HepG2 (cell line): ENCODE measurements around the gene AGR3. TPM values are rescaled to one million over a fixed set of nuclear protein-coding genes. Genes with fewer than 3 reads are reported as not detected.

Experiments
- ATAC-seq: fragments of 200-7000 bp; cut with Tn5 transposase; 3 replicates; pipeline ENCODE4 v1.9.1; 2020; ENCODE audit warnings: mild to moderate bottlenecking, moderate library complexity
- BruUV-seq: library from RNA; stranded (reverse); fragments of 400-500 nt; replicated peaks from 2 replicates; lab custom pipeline; 2021; lab: Mats Ljungman, UMichigan
- CTCF ChIA-PET: fragments of 300-600 bp; formaldehyde crosslinking; extraction: SDS; loops from one replicate; lab custom pipeline; 2021; ENCODE audit warnings: low total read pairs, inconsistent platforms, low intra/inter-chr PET ratio; lab: Yijun Ruan, JAX
- POLR2A ChIA-PET: fragments of 350-600 bp; sonication (Branson Sonifier 250); formaldehyde crosslinking; loops from one replicate; lab custom pipeline; 2020; ENCODE audit warnings: antibody characterized with exemption, inconsistent platforms; lab: Yijun Ruan, JAX
- DNase-seq: peaks from one replicate; pipeline ENCODE4 v3.0.0-alpha.2; 2015; ENCODE audit warnings: low spot score
- FAIRE-seq: peaks from 3 replicates; lab custom pipeline; 2011; peaks lifted over from hg19 to GRCh38; lab: Jason Lieb, UNC
- H2AFZ ChIP-seq: one replicate; pipeline ENCODE4 v1.6.1; 2011; ENCODE audit warnings: low read length, inconsistent platforms
- H3K27ac ChIP-seq: fragments of 300-600 bp; 3 replicates; pipeline ENCODE4 v1.8.0; 2011; ENCODE audit warnings: mixed run types, mild to moderate bottlenecking, mixed read lengths, low read length, inconsistent platforms; ENCODE audit not compliant: insufficient read depth; ENCODE audit errors: extremely low read length
- H3K27me3 ChIP-seq, 2 experiments: fragments of 200-600 bp in 1 of 2; 2 replicates in 1 of 2; 3 replicates in 1 of 2; pipeline versions ENCODE4 v1.6.0 to v1.8.0; 2011; ENCODE audit warnings: low read length in 2 of 2, mild to moderate bottlenecking in 2 of 2, moderate library complexity in 2 of 2, inconsistent platforms in 1 of 2; ENCODE audit not compliant: insufficient read depth in 2 of 2, control insufficient read depth in 1 of 2
- H3K36me3 ChIP-seq, 2 experiments: fragments of 200-600 bp in 1 of 2; replicated peaks in 1 of 2; 2 replicates in 1 of 2; 3 replicates in 1 of 2; pipeline versions ENCODE4 v1.5.1 to v1.8.0; 2011; ENCODE audit warnings: low read length in 2 of 2, inconsistent platforms in 1 of 2; ENCODE audit not compliant: insufficient read depth in 2 of 2, control insufficient read depth in 1 of 2
- H3K4me1 ChIP-seq: 2 replicates; pipeline ENCODE4 v1.5.1; 2012; ENCODE audit warnings: low read length, inconsistent platforms; ENCODE audit not compliant: insufficient read depth
- H3K4me2 ChIP-seq: 2 replicates; pipeline ENCODE4 v1.6.0; 2011; ENCODE audit warnings: low read depth, low read length, inconsistent platforms
- H3K4me3 ChIP-seq, 3 experiments: fragments of 200-600 bp in 1 of 3; sonication (generic), shearing (Covaris generic) in 1 of 3; replicated peaks in 1 of 3; 2 replicates each; pipeline ENCODE4 v1.5.1; 2011 to 2016; ENCODE audit warnings: low read length in 3 of 3, inconsistent platforms in 2 of 3, low read depth in 2 of 3, mild to moderate bottlenecking in 2 of 3, control low read depth in 1 of 3, mixed read lengths in 1 of 3; ENCODE audit not compliant: insufficient read depth in 1 of 3
- H3K79me2 ChIP-seq: one replicate; pipeline ENCODE4 v1.6.1; 2011; ENCODE audit warnings: low read length, inconsistent platforms; ENCODE audit not compliant: insufficient read depth
- H3K9ac ChIP-seq: 2 replicates; pipeline ENCODE4 v1.6.0; 2011; ENCODE audit warnings: mild to moderate bottlenecking, low read depth, low read length, inconsistent platforms; ENCODE audit not compliant: insufficient read depth
- H3K9me3 ChIP-seq: 2 replicates; pipeline ENCODE4 v1.5.1; 2012; ENCODE audit warnings: mild to moderate bottlenecking, low read length
- H4K20me1 ChIP-seq: 2 replicates; pipeline ENCODE4 v1.6.0; 2011; ENCODE audit warnings: inconsistent platforms, mild to moderate bottlenecking, low read length, moderate library complexity; ENCODE audit not compliant: insufficient read depth
- CTCF ChIP-seq: sonication (generic); formaldehyde crosslinking; IDR thresholded peaks from 2 replicates; pipeline ENCODE4 v1.5.0; 2020; ENCODE audit warnings: mild to moderate bottlenecking, missing genetic modification reagents, moderate library complexity
- PBX3 ChIP-seq: sonication (generic); formaldehyde crosslinking; IDR thresholded peaks from 2 replicates; pipeline ENCODE4 v1.8.1; 2023; ENCODE audit warnings: missing genetic modification reagents, inconsistent platforms, borderline replicate concordance
- RAD21 ChIP-seq: fragments of 450-650 bp; formaldehyde crosslinking; IDR thresholded peaks from 2 replicates; pipeline ENCODE4 v1.5.0; 2020; ENCODE audit warnings: mild to moderate bottlenecking
- SMC3 ChIP-seq: IDR thresholded peaks from 2 replicates; pipeline ENCODE4 v1.6.1; 2011; ENCODE audit warnings: low read length, improper control_type of control experiment
- STAG1 ChIP-seq: sonication (generic); formaldehyde crosslinking; IDR thresholded peaks from 2 replicates; pipeline ENCODE4 v1.4.0; 2020; ENCODE audit warnings: missing genetic modification reagents
- WGBS: methylation state at CpG from one replicate; pipeline ENCODE4 v1.1.6; 2017; ENCODE audit warnings: low lambda C conversion rate; 5-methylcytosine and 5-hydroxymethylcytosine counted together
- in situ Hi-C: cut with HindIII; loops from 2 replicates; pipeline ENCODE4 v1.10.0; 2017; ENCODE audit warnings: low pct_unique_long_range_greater_than_20kb; ENCODE audit not compliant: extremely low pct_ligation_motif_present
- intact Hi-C: fragments of 100-400 bp; cut with micrococcal nuclease; formaldehyde crosslinking; loops from one replicate; pipeline ENCODE4 v1.10.0; 2022; ENCODE audit not compliant: unreplicated experiment
- polyA plus RNA-seq, 8 experiments: library from polyadenylated mRNA; depleted of rRNA in 3 of 8; stranded (reverse) in 7 of 8; unstranded in 1 of 8; fragments of >200 nt; fragmentation: Illumina TruSeq in 4 of 8; extraction: Trizol in 4 of 8; gene quantifications; 2 replicates each; pipeline versions ENCODE4 v1.2.1 to v1.2.3, GENCODE V29; 2011 to 2016; ENCODE audit warnings: low read depth in 4 of 8, missing spikeins in 1 of 8, mixed read lengths in 1 of 8; ENCODE audit not compliant: insufficient read depth in 1 of 8
- total RNA-seq, 5 experiments: library from RNA; depleted of rRNA; stranded (reverse); fragments of >200 nt; fragmentation: Illumina TruSeq; extraction: Trizol; gene quantifications; 2 replicates each; pipeline ENCODE4 v1.2.3, GENCODE V29; 2016; ENCODE audit warnings: low read depth in 1 of 5

AGR3 gene
- total and polyA plus RNA-seq, 2 of the 13 experiments (the other 11 are each of a cell fraction or from before 2014, with no cell fraction given) = not detected

- no peak overlapping the region for H3K9ac ChIP-seq
- H3K79me2 ChIP-seq = no peaks in the 10 kb centered on the region
- peaks cover 11% of the 10 kb centered on the region; the same call in 1 of the 2 replicates for H3K9me3 ChIP-seq
- peaks cover 28% of the 10 kb centered on the region for H3K4me1 ChIP-seq
- no peaks in the 10 kb centered on the region for H3K36me3 ChIP-seq
- ATAC-seq (peak; percentile 86), DNase-seq (peak; percentile 28), FAIRE-seq (peak; percentile 39)
- intact Hi-C loops = loop anchor here (1.0 to 5.0 kb wide), 4 partner anchors 281 to 720 kb away; no protein-coding TSS in a partner anchor
- POLR2A ChIA-PET = no interaction called here
- H3K27me3 ChIP-seq = no peaks in the 10 kb centered on the region; a peak in 1 of 5 replicates
- CTCF ChIA-PET = interaction anchor here (1.2 kb wide), 1 partner anchor 375 kb away, joined by 4 read pairs; no protein-coding TSS in a partner anchor
- H4K20me1 ChIP-seq = no peaks in the 10 kb centered on the region
- TF ChIP-seq CTCF (peak; percentile 57), PBX3 (CRISPR knock-in tag) (no peak), RAD21 (peak; percentile 35; the same call in 1 of the 2 replicates), SMC3 (peak; percentile 49), STAG1 (CRISPR knock-in tag) (peak; percentile 82)
- TF ChIP-seq, all 625 proteins: peak for 4
- H3K4me3 ChIP-seq = no peak overlapping the region
- in situ Hi-C loops = loop anchor here (25.0 kb wide), 1 partner anchor 611 kb away; no protein-coding TSS in a partner anchor
- 41% methylated on average over 2 of the region's 2 CpGs for WGBS
- no peak overlapping the region for H3K27ac ChIP-seq
- BruUV-seq = no TSS peak
- no peak overlapping the region for H2AFZ ChIP-seq
- no peak overlapping the region for H3K4me2 ChIP-seq
Observed at GRCh38 chr7:16926283-16926682, 44.5 kb upstream of the AGR3 start.
